ENCODE results near the gene FER1L5. TPM values are rescaled to one million over a fixed set of nuclear protein-coding genes. Genes with fewer than 3 reads are reported as not detected.

The FER1L5 gene
- total RNA-seq, 2 donors from 2014 or later, result not detected

- no peaks in the 10 kb centered on the region for H3K36me3 ChIP-seq
- no peaks in the 10 kb centered on the region for H3K9me3 ChIP-seq
- H3K4me1 ChIP-seq, result peaks cover 0 to 15% of the 10 kb centered on the region in 2 donors
- H3K27me3 ChIP-seq, result no peaks in the 10 kb centered on the region
- H3K4me3 ChIP-seq, result no peak overlapping the region
- H3K27ac ChIP-seq, result no peak overlapping the region
- DNase-seq (ENCODE audit: low spot score), result no peak
- TF ChIP-seq, protein P1, sequence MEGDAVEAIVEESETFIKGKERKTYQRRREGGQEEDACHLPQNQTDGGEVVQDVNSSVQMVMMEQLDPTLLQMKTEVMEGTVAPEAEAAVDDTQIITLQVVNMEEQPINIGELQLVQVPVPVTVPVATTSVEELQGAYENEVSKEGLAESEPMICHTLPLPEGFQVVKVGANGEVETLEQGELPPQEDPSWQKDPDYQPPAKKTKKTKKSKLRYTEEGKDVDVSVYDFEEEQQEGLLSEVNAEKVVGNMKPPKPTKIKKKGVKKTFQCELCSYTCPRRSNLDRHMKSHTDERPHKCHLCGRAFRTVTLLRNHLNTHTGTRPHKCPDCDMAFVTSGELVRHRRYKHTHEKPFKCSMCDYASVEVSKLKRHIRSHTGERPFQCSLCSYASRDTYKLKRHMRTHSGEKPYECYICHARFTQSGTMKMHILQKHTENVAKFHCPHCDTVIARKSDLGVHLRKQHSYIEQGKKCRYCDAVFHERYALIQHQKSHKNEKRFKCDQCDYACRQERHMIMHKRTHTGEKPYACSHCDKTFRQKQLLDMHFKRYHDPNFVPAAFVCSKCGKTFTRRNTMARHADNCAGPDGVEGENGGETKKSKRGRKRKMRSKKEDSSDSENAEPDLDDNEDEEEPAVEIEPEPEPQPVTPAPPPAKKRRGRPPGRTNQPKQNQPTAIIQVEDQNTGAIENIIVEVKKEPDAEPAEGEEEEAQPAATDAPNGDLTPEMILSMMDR (IDR thresholded peaks at IDR 0.05), result no peak
Measured at GRCh38 chr2:96683972-96684820, 41.6 kb downstream of the FER1L5 start.

DNA sequence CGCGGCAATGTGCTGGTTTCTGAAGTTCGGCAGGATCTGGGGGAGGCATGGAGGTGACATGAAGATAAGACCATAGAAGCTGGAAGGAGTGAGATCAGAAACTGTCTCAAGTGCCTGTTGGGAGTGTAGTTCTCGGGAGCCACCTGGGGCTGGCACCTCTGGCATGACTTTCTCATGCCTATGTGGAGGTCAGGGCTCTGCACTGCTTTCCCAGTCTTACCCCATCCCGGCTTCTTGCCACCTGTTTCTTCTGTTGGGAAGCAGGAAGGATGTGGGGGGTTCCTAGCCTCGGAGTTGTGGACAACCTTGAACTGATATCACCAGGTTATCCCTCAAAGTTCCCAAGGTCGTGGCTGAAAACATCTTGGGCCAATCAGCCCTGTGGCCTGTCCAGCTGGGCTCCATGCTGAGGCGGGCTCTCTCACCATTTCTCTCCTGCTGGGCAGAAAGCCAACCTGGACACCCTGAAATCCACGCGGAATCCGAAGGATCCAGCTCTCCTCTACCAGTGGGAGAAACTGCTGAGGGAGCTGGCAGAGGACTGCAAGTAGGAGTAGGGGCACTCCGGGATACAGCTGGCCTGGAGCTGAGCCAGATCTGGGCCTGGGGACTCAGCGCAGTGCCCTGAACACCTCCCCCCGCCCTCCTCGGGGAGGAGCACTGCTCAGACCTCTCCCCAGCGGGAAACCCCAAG is 42.5 kb downstream of the FER1L5 start:
- TF ChIP-seq, protein P1 (IDR thresholded peaks at IDR 0.05), result no peak
- Histone ChIP-seq H3K36me3 (no peaks in the 10 kb centered on the region), H3K9me3 (no peaks in the 10 kb centered on the region), H3K4me3 (no peak overlapping the region), H3K27me3 (no peaks in the 10 kb centered on the region), H3K27ac (no peak overlapping the region), H3K4me1 (peaks cover 0 to 15% of the 10 kb centered on the region in 2 donors)
- DNase-seq (ENCODE audit: low spot score), result no peak

DNA sequence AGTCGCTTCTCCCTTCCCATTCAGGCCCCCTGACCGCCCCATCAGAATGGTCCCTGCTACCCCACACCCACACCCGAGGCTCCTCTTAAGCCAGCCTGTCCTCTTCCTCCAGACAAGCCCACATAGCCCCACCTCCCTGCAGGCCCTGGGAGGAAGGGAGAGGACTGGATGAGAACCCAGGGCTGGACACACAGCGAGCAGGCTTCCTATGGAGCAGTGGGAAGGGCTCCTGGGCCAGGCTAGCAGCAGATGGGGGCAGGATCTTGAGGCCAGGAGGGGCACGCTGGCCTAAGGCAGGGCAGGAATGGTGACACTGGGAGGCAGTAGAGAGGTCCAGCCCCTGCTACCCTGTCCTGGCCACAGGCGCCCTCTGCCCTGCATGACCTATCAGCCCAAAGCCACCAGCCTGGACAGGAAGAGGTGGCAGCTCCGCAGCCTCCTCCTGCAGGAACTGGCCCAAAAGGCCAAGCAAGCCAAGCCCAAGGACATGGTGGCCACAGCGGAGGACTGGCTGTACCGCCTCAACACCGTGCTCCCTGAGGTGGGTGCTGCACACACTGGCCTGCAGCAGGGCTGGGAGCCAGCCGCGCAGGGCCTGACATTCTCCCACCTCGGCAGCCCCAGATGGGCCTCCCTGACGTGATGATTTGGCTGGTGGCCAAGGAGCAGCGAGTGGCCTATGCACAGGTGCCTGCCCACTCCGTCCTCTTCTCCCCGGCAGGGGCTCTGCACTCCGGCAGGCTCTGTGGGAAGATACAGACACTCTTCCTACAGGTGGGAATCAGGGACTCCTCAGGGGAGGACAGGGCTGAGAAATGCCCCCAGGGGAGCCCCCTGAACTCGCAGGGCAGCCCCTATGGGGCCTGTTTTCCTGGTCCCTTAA is 43.3 kb downstream of the FER1L5 start:
- Histone ChIP-seq H3K36me3 (no peaks in the 10 kb centered on the region), H3K27ac (no peak overlapping the region), H3K4me3 (no peak overlapping the region), H3K4me1 (peaks cover 0 to 15% of the 10 kb centered on the region in 2 donors), H3K27me3 (no peaks in the 10 kb centered on the region), H3K9me3 (no peaks in the 10 kb centered on the region)
- DNase-seq (ENCODE audit: low spot score), result no peak
- TF ChIP-seq, protein P1 (IDR thresholded peaks at IDR 0.05), result no peak

DNA sequence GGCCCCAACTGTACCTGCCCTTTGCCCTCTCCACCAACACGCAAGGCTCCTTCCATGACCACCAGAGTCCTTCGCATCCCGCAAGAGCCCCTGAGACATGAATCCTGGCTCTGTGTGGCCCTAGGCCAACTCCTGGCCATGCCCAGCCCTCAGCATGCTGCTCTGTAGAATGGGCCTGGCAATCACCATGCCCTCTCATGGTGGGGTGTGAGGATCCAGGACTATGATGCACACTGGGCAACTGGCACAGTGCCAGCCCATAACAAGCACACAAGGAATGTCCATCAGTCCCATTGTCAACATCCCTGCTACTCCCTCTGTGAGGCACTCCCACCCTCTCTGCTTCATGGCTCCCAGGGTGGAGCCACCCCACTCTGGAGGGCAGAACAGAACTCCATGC is 44.7 kb downstream of the FER1L5 start:
- no peak overlapping the region for H3K4me3 ChIP-seq
- H3K9me3 ChIP-seq, result no peaks in the 10 kb centered on the region
- no peak for DNase-seq (ENCODE audit: low spot score)
- H3K27ac ChIP-seq, result no peak overlapping the region
- H3K36me3 ChIP-seq, result no peaks in the 10 kb centered on the region
- peaks cover 0 to 15% of the 10 kb centered on the region in 2 donors for H3K4me1 ChIP-seq
- TF ChIP-seq, protein P1 (IDR thresholded peaks at IDR 0.05), result no peak
- no peaks in the 10 kb centered on the region for H3K27me3 ChIP-seq

GRCh38 chr2:96687711-96688640 is 45.4 kb downstream of the FER1L5 start:
- no peak for DNase-seq (ENCODE audit: low spot score)
- Histone ChIP-seq H3K4me1 (peaks cover 0 to 15% of the 10 kb centered on the region in 2 donors), H3K9me3 (no peaks in the 10 kb centered on the region), H3K4me3 (no peak overlapping the region), H3K27me3 (no peaks in the 10 kb centered on the region), H3K27ac (no peak overlapping the region), H3K36me3 (no peaks in the 10 kb centered on the region)
- TF ChIP-seq, protein P1 (IDR thresholded peaks at IDR 0.05), result no peak
